ENCODE measurements around the gene CCDC47.

The CCDC47 gene

DNA sequence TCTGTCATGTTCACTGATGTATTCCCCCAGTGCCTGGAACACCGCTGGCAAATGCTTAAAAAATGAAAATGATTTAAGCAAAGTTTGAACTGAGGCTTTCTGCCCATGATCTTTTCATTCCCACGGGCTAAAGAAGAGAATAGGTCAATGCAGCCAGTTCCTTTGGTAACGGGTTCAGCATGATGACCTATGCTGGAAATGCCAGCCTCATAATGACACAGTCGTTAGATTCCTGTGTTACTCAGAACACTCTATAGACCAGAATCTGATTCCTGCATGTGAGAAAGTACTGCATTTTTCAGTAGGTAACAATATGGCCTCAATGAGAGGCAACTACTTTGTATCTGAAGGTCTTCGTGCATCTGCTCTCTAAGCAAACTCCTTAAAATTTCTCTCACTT is 54.4 kb downstream of the CCDC47 start:
- no peak for DNase-seq

DNA sequence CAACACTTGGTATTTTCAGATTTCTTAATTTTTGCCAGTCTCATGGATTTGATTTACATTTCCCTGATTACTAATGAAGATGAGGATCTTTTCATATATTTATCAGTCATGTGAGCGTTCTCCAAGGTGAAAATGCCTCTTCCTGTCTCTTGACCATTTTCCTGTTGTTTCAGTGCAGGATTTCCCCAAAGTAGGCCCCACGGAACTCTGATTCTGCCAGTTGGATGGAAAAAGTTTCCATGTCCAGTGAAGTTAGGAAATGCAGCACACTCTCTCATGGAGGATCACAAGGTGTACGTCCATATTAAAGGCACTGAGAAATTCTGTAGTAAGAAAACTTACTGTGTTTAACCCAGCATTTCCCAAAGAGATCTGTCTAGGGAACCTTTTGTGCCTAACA is 57.0 kb downstream of the CCDC47 start:
- no peak for DNase-seq

DNA sequence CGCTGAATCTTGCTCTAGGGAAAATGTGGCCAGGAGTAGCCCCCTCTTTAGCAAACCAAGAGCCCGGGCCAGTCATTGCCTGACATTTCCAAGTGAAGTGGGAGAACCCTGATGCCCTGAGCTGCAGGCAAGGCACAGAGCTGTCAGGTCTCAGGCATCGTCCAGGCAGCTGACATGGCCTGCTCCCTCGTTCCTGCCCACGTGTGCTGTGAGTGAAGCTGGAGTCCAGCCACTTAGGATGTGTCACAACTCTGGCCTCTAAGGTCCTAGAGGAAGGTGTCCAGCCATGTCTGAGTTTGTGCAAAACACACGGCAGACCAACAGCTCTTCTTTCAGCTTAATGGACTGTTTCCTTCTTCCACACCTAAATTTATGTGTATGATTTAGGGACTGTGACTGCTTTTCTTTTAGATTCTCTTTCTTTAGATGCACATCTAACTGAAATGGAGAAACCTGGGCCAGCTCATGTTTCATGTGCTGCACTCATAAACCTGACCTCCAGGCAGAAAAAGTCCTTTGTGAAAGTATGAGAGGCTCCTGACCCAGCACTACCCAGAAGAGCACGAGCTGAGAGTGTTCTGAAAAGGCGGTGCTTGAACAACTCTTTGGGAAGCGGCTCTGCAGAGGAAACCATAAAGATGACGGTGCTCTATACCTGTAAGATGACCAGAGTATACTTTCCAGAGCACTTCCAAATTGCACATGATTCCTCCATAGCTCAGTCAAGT is 58.7 kb downstream of the CCDC47 start:
- no peak for DNase-seq

DNA sequence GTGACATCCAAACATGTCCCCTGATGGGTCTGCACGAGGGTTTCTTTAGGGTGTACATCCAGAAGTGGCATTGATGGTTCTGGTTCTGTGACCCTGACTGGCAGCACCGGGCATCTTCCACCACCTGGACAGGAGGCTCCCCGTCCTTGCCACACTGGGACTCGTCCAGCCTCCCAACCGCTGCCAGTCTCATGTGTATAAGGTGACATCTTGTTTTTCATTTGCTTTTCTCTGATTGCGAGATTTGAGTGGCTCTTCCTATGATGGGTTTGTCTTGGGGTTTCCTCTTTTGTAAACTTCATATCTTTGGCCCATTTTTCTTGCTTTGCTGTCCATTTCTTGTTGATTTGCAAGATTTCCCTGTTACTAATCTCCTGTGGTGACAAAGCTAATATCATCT is 64.3 kb downstream of the CCDC47 start:
- no peak for DNase-seq

DNA sequence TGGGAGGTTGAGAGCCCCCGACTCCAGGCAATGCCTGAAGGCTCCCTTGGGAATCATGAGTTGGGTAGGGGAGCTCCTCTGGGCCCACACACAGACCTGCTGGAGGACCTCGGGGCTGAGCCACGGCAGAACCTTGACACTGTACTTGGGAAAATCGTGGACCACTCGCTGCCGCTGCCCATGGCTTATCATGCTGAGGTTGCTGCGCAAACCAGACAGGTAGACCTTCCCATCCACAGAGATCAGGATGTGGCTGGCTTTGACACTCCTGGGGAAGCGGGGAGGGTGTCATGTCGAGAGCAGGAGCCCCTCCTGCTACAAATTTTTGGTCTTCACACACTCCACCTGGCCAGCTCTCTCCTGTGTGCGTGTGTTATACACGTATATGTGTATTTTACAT is 66.2 kb downstream of the CCDC47 start:
- no peak for DNase-seq

DNA sequence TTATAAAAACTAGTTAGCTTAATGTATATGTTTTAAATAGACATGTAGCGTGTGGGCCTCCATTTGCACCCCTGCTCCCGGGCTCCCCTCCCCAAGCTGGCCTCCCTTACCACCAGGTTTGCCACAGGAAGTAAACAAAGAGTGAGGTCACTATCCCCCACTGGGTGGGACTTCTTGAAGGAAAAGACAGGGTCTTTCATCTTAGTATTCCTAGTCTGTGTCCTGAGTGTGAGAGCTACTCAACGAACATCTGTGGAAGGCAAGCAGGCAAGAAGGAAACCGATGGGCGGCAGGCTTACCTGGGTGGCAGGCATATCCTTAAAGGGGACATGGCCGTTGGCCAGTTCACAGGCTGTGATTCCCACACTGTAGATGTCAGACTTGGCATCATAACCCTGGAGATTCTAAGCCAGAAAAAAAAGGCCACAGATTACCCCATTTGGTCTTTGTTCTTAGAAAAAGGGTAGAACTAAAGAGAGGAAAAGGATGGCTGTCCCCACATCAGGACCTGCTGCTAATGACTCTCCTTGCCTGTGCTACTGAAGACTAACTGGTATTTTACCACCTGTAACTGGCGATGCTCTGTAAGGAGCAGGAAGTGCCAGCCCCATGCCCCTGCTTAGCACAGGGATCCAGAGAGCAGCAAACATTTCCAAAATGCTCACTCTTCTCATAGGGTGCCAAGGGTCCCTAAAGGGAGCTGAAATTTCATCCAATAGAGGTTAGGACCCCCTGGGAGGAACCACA is 66.9 kb downstream of the CCDC47 start:
- no peak for DNase-seq

DNA sequence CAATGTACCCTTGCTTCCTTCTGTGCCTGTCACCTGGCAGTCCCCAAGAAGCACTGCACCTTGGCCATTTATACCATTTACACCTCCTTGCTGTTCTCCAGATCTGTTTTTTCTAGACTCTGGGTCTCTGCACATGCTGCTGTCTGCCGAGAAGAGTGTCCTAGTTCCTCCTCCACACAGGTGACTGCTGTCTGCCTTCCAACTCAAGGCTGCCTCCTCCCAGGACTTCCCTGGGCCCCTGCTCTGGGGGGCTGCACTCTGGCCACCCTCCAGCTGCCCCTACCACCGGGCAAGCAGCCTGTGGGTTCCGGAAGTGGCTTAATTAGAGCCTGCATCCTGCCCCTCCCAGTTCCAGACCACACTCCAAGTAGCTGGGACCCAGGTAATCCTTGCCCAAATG is 67.7 kb downstream of the CCDC47 start:
- no peak for DNase-seq

DNA sequence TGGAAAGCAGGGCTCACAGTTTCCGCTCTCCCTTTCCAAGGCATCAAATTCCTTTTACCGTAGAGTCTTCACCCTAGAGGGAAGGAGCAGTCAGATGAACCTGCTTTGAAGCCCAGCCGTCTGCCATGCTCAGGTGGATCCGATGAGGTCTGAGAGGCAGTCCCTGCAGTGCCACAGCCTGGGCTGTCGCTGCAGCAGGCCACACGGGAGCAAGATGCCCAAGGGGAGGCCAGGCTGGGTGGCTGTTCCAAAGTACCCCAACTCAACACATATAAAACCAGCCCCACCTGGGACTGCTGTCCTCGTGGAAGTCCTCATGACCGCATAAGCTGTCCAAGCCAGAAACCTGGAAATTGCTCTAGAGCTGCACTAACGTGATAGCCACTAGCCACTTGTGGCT is 68.6 kb downstream of the CCDC47 start:
- no peak for DNase-seq

DNA sequence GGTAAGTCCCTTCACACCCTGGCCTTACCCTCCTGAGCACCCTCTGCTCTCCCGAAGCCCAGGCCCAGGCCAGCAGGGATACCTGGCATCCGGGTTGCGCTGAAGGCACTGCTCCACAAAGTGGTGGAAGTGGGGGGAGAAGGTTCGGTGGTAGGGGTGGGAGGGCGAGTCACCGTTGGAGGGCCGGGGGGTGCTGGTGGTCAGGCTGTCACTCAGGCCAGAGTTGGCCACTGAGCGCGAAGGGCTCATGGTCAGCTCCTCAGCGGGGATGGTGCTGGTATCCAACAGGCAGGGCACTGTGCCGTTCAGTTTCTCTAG is 69.2 kb downstream of the CCDC47 start:
- no peak for DNase-seq

DNA sequence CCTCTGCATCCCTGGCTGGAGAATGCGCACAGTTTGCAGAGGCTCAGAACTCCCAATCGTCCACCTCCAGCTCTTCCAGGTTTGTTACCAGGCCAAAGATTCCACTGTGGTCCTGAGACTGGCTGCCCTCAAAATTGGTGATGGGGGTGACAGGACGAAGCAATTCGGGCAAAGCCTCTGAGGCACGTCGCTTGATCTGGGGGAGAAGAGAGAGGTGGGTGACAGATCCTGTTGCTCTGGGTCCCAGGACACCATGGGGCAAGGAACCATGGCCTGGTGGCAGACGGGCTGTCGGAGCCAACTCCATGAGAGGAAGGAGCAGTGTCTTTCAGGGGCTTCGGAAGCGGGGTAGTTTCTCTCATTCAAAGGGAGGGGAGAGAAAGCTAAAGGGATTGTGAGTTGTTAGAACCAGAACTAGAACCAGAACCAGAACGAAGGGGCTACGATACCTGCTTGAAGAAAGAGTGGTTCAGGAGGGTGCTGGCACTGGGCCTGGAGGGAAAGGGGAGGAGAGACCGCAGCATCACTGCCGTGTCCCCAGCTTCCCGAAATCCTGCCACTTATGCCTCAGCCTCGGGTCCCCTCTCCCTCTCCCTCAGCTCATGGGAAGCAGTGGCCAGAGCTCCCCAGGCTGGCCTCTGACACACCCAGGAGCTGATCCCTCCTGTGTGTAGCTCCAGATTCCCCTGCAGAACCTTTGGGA is 69.7 kb downstream of the CCDC47 start:
- DNase-seq, result no peak

DNA sequence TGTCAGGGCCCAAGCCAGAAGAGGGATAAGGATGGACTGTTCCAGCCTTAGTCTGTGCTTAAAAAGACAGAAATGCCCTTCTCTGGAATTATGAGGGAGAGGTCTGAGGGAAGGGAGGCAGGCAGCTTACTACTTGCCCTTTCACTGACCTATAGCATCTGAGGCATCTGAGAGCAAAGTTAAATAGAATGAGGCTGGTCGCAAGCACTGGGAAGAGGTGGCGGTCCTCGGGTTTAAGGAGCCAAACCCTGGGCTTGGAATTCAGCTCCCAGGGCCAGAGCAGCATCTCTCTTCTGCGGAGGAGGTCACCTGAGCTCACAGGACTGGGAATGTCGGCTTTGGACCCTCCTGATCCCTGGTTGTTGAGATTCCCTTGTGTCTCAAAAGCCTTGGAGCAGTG is 70.4 kb downstream of the CCDC47 start:
- DNase-seq, result no peak

DNA sequence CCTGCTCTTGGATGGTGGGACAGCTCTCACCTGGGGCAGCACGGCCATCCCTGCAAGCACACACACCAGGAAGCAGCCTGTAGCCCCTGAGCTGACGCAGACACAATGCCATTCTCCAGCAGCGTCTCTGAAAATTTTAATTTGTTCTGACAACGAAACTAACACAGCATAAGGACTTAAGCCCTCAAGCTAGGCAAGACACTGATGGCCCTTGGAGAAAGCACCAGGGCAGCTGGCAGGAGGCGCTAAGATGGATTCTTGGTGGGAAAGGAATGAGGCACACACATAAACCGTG is 70.7 kb downstream of the CCDC47 start:
- DNase-seq, result no peak

DNA sequence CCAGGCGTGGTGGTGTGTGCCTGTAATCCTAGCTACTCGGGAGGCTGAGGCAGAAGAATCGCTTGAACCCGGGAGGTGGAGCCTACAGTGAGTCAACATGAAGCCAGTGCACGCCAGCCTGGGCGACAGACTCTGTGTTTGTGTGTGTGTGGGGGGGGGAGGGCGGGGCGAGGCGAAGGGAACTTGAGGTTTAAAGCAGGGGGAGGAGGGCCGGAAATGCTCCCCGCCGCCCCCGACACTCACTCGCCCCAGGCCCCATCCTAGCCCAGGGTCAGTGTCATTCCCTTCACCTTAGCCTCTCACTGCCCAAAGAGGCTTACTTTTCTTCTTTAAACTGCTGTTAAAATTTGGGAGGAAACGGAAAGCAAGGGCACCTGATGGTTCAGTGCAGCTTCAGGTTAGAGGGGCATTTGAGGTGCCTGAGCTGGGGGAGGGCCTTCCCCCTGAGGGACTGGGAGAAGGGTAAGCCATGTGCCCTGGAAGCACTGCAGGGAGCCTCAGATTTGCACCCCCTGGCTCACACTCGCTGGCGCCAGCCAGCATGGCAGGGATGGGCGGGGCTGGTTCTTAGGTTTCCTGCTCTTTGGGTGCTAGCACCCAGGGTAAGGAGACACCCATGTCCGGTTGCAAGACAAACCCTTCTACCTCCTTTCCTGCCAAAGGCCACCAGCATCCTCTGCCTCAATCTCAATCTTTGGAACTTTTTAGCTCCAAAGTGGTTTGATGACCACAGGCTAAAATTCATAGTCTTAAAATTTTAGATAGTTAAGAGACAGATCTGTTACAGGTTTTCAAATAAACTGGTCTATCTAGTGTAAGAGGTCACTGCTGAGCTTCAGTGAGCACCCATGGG is 71.3 kb downstream of the CCDC47 start:
- no peak for DNase-seq

DNA sequence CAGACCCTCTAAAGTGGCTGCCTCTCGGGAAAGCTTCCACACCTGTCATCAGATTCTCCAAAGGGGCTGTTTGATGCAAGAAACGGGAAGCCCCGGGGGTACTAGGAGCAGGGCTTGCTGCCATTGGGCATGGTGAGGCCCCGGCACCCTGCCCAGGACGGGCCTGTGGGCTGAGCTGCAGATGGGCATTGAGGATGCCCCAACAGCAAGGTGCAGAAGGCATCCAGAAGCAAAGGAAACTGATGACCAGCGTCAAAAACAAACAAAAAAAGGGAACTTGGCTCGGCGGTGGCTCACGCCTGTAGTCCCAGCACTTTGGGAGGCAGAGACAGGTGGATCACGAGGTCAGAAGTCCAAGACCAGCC is 72.0 kb downstream of the CCDC47 start:
- no peak for DNase-seq

DNA sequence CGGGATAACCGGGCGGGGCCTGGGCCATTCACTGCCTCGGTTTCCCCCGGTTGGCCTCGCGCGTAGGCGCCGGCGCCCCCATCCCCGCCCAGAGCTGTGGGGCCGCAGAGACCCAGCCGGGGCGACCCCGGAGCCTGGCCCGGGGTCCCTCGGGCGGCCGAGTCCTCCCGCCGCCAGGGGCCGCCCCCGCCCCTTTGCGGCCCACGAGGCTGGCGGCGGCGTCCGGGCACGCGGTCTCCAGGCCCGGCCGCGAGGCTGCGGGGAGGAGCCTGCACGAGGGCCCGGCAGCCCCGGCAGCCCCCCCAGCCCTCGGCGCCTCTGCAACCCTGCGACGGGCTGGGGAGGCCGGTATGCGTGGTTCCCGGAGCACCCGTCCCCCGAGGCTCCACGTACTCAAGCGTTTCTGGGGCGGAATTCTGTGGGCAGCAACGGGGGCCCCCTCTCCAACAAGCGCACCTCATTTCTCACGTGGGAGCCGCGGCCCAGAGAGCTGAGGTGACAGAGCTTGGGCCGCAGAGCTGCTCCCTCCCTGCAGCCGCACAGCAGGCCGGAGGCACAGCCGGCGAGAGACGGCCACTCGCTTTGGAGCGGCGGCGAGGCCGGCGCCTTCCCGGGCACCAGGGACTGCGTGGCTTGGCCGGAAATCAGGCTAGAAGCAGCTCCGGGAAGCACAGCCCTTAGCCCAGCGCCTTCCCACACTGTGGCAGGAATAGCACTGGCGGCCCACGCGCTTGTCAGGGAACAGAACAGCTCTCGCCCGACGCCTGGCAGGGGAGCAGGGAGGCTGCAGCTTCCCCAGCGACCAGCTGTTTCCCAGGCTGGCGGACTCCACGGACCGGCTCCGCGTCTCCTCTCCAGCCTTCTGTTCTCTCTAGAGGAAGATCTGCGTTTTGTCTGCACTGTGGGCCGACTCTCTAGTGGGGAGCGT is 72.6 kb downstream of the CCDC47 start:
- DNase-seq, result peak; percentile 78

DNA sequence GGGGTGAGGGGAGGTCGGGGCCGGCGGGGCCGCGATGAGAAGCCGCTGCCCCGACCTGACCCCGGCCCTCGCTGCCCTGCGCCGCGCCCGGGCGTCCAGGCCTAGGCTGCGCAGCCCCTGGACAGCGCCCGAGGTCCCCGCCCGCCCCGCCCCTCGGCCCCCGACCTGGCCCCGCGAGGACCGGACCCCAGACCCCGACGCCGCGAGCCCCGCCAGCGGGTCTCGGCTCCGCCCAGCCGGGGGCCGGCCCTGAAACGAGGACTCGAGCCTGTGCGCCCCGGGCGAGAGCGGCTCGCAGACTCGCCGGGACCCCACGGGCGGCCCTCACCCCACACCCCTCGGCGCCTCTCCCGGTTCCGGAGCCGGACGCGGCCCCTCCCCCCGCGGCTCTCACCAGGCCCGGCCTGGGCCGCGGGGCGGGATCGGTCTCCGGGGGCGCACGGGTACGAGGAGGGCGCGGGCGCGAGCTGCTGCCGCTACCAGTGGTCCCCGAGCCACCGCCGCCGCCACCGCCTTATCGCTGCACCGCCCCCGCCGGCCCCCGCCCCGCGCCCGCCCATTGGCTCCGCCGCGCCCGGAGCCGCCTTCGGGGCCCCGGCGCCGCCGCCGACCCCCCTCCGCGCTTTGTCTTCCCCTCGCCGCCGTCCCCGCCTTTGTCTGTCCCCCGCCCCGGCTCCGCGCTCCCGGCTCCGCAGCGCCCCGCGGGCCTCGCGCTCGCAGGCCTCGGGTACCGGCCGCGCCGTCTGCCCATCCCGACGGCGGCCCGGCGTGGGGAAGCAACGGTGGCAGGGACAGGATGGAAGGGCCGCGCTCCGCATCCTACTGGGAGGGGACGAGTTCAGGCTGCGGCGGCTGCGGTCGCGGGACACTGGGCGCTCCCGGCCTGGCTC is 73.5 kb downstream of the CCDC47 start, which contains the start of gene LIMD2:
LIMD2 (minus strand) TSS at position 488 of the 890 bp plus-strand sequence. CDS start 827 bp downstream, outside the sequence.
- DNase-seq, result peak; percentile 69

DNA sequence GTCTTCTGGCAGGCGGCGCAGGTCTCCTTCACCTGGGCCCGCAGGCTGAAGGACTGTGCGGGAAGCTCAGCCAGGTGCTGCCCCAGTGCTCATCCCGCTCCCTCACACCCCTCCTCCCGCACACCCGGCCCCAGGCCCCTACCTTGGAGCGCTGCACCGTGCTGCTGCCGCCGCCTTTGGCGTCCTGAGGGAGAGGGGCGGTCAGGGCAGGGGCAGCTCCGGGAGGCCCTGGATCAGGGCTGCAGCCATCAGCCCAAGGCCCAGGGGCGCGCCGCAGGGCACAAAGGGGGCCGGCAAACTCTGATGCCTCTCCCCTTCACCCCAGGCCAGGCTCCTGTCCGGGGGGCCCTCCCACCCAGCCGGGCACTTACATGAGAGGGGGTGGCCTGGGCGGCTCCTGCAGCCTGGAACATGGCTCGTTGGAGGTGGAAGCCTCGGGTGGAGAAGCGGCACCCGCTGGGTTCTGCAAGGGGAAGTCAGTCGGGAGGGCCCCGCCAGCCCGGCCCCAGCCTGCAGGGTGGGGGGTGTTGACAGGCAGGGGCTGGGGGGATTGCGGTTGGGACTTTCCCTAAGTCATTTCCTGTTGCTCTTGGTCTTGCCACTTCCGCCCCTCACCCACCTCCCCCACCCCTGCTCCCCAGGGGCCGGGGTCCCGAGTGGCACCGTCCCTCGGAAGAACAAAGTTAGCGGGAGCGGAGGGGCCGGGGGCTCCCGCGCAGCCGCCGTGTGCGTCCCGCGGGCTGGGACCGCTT is 74.3 kb downstream of the CCDC47 start:
- peak; percentile 74 for DNase-seq

DNA sequence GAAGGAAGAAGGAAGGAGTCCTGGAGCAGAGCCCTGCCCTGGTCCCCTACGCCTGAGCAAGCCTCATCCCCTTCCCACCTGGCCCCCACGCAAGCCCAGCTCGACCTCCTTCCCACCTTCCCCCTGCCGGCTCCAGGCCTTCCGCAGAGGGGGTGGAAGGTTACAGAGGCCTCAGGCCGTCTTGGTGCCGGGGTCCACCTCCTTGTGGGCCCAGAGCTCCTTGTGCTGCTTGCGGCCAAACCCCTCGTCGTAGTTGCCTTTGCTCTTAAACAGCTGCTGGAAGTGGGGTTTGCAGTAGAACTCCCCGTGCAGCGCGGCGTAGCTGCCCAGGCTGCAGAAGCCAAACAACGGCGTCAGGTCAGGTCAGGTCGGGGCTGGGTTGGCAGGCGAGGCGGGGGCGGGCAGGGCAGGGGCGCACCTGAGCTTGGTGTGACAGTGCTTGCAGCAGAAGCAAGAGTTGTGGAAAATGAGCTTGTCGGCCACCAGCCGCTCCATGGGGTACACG is 75.0 kb downstream of the CCDC47 start:
- DNase-seq, result no peak

DNA sequence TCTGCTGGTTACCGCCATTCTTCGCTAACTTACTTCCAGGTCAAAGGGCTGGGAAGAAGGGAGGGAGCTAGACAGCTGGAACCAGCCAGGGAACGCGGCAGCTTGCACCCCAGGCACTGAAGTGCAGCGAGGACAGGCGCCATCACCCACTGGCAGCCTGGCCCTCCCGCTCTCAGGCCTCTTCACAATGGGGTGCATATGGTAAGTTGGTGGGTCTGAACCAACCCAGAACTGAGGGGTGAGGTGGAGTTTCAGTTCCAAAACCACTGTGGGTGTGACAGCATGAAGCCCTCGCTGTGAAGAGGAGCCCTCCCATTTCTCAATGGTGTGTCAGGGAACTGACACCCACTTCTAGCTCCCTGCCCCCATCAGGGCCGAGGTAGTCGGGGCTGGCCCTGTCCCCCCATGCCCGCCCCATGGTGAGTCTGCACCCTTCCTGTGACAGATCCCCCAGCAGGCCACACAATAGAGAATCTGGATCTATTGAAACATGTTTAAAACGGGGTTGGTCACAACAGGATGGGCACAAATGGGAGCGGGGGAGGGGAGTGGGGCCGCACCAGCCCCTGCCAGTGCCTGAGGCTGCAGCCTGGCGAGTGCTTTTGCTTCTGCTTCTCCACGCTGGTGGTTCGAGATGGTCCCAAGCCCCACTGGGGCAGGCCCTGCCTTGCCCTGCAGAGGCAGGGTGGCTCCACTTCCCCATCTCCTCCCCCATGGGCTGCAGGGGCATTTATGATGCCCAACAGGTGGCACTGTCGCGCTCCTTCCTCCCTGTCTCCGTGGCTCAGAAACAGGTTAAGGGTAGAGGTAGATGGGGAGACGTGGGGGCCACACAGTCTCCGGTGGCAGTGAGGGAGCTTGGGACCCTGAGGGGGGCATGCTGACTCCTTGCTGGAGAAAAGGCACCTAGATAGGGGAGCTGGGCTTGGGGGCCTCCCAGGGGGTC is 75.8 kb downstream of the CCDC47 start:
- DNase-seq, result no peak
